GM12891 (cell line): Measurements from ENCODE around the gene PRM1.

ENCODE experiments used
- DNase-seq: peaks from one replicate; pipeline ENCODE4 v3.0.0; 2011; ENCODE audit warnings: low spot score; ENCODE audit not compliant: insufficient read length
- FAIRE-seq: peaks from 2 replicates; lab custom pipeline; 2011; peaks lifted over from hg19 to GRCh38; lab: Jason Lieb, UNC
- PAX5 ChIP-seq: IDR thresholded peaks from 2 replicates; pipeline ENCODE4 v1.6.1; 2011; ENCODE audit warnings: low read length, moderate library complexity, mild to moderate bottlenecking; ENCODE audit not compliant: insufficient read depth, severe bottlenecking
- POLR2A ChIP-seq: IDR thresholded peaks from 2 replicates; pipeline ENCODE4 v1.6.1; 2011; ENCODE audit warnings: low read depth, low read length, control low read depth
- POLR2AphosphoS5 ChIP-seq: IDR thresholded peaks from 2 replicates; pipeline ENCODE4 v1.6.1; 2011; ENCODE audit warnings: low read depth, low read length, control low read depth
- POU2F2 ChIP-seq: IDR thresholded peaks from 2 replicates; pipeline ENCODE4 v1.6.1; 2011; ENCODE audit warnings: low read depth, mild to moderate bottlenecking, control low read depth, low read length, moderate library complexity
- SPI1 ChIP-seq: IDR thresholded peaks from 2 replicates; pipeline ENCODE4 v1.6.1; 2011; ENCODE audit warnings: low read depth, low read length, control low read depth
- TAF1 ChIP-seq: IDR thresholded peaks from 2 replicates; pipeline ENCODE4 v1.6.1; 2011; ENCODE audit warnings: low read depth, low read length, control low read depth

Gene PRM1

GRCh38 chr16:11326084-11326736 lies 45.1 kb upstream of the PRM1 start:
- DNase-seq = no peak
- TF ChIP-seq TAF1 (no peak), POLR2AphosphoS5 (no peak), PAX5 (no peak), SPI1 (no peak), POLR2A (no peak), POU2F2 (no peak; the same call in 1 of the 2 replicates)
- FAIRE-seq = peak; percentile 38

GRCh38 chr16:11325404-11326083 lies 44.4 kb upstream of the PRM1 start:
- DNase-seq = no peak
- peak; percentile 83 for FAIRE-seq
- TF ChIP-seq POLR2A (no peak), TAF1 (no peak), POU2F2 (0 out of 2 replicates have a peak, but pooled peaks have one; percentile 20), SPI1 (peak; percentile 70), PAX5 (no peak), POLR2AphosphoS5 (no peak)

GRCh38 chr16:11323551-11324336 lies 42.6 kb upstream of the PRM1 start:
- TF ChIP-seq POLR2AphosphoS5 (no peak), POLR2A (no peak), PAX5 (no peak), SPI1 (no peak), POU2F2 (no peak), TAF1 (no peak)
- DNase-seq (no peak), FAIRE-seq (no peak)

GRCh38 chr16:11322823-11323222 lies 41.7 kb upstream of the PRM1 start:
- no peak for TF ChIP-seq POU2F2
- TF ChIP-seq TAF1 = no peak
- no peak for TF ChIP-seq PAX5
- no peak for TF ChIP-seq POLR2A
- no peak for TF ChIP-seq POLR2AphosphoS5
- no peak for TF ChIP-seq SPI1
- FAIRE-seq (no peak), DNase-seq (no peak)

GRCh38 chr16:11321662-11322061 lies 40.5 kb upstream of the PRM1 start:
- FAIRE-seq (peak; percentile 91), DNase-seq (no peak)
- TF ChIP-seq TAF1 (no peak), SPI1 (no peak), POLR2AphosphoS5 (no peak), PAX5 (no peak), POLR2A (no peak), POU2F2 (no peak)

GRCh38 chr16:11320170-11320569 lies 39.0 kb upstream of the PRM1 start:
- FAIRE-seq = no peak
- no peak for DNase-seq
- TF ChIP-seq PAX5 = no peak
- TF ChIP-seq POU2F2 = no peak
- TF ChIP-seq SPI1 = no peak

GRCh38 chr16:11319529-11320146 lies 38.5 kb upstream of the PRM1 start:
- FAIRE-seq = no peak
- no peak for DNase-seq
- TF ChIP-seq TAF1 (no peak), POU2F2 (no peak), POLR2A (no peak), SPI1 (no peak), POLR2AphosphoS5 (no peak), PAX5 (no peak)

- no peak for FAIRE-seq
- DNase-seq = no peak
- no peak for TF ChIP-seq POLR2A
- TF ChIP-seq SPI1 = no peak
- no peak for TF ChIP-seq TAF1
- TF ChIP-seq POU2F2 = no peak
- TF ChIP-seq POLR2AphosphoS5 = no peak
- TF ChIP-seq PAX5 = no peak
These were observed 37.7 kb upstream of the PRM1 start for GRCh38 chr16:11318817-11319216.

GRCh38 chr16:11316331-11317015 lies 35.3 kb upstream of the PRM1 start:
- FAIRE-seq (no peak), DNase-seq (no peak)
- TF ChIP-seq POLR2A (no peak), PAX5 (no peak)

GRCh38 chr16:11315510-11315909 lies 34.4 kb upstream of the PRM1 start:
- no peak for DNase-seq
- TF ChIP-seq POU2F2 = no peak
- no peak for FAIRE-seq
